Stimulated activated CD4-positive, alpha-beta T cell treated with anti-CD3 and anti-CD28 coated beads, Interleukin-15, amount 100 ng/mL, for 1 hour (primary cell): ENCODE measurements around the gene KRAS.
"Not testable (repeated sequence)": the region's sequence is repeated elsewhere in the genome, so short reads cannot be mapped to it uniquely, and the experiment has no call there.

ENCODE experiments used
- DNase-seq, 2 donors: peaks; one replicate each; pipeline ENCODE4 v3.0.0-alpha.2; 2020; ENCODE audit warnings: low read depth in 1 of 2, low spot score in 1 of 2

Gene KRAS

GRCh38 chr12:25250744-25251730 is at the start of gene KRAS:
Gene KRAS, minus strand, starts transcription at chr12:25250929.
- DNase-seq: peak; percentile 79 to 83

- DNase-seq: no peak
These were observed 45.7 kb upstream of the KRAS start for GRCh38 chr12:25296381-25296780.

- DNase-seq: no peak
These were observed 44.6 kb upstream of the KRAS start for GRCh38 chr12:25295361-25295760.

- DNase-seq: no peak
These were observed 42.9 kb upstream of the KRAS start for GRCh38 chr12:25293653-25294052.

GRCh38 chr12:25292810-25293221 is 42.1 kb upstream of the KRAS start:
- DNase-seq: not testable (repeated sequence)

GRCh38 chr12:25287610-25288009 is 36.9 kb upstream of the KRAS start:
- no peak for DNase-seq

- no peak for DNase-seq
These were observed 36.1 kb upstream of the KRAS start for GRCh38 chr12:25286837-25287236.

GRCh38 chr12:25284024-25284423 is 33.3 kb upstream of the KRAS start:
- DNase-seq: no peak

- no peak for DNase-seq
These were observed 32.3 kb upstream of the KRAS start for GRCh38 chr12:25283006-25283405.

GRCh38 chr12:25280082-25280481 is 29.4 kb upstream of the KRAS start:
- DNase-seq: no peak

- no peak for DNase-seq
These were observed 27.5 kb upstream of the KRAS start for GRCh38 chr12:25278269-25278668.

GRCh38 chr12:25276199-25276937 is 25.6 kb upstream of the KRAS start:
- peak; percentile 5 to 42 for DNase-seq

GRCh38 chr12:25271486-25272098 is 20.9 kb upstream of the KRAS start:
- no peak for DNase-seq

GRCh38 chr12:25269701-25270100 is 19.0 kb upstream of the KRAS start:
- no peak for DNase-seq

GRCh38 chr12:25266497-25266896 is 15.8 kb upstream of the KRAS start:
- DNase-seq: no peak

GRCh38 chr12:25264862-25265261 is 14.1 kb upstream of the KRAS start:
- no peak for DNase-seq

GRCh38 chr12:25264114-25264513 is 13.4 kb upstream of the KRAS start:
- no peak for DNase-seq

GRCh38 chr12:25263594-25263993 is 12.9 kb upstream of the KRAS start:
- DNase-seq: no peak

- no peak for DNase-seq
These were observed 11.8 kb upstream of the KRAS start for GRCh38 chr12:25262389-25263074.

GRCh38 chr12:25257590-25258324 is 7.0 kb upstream of the KRAS start:
- DNase-seq: no peak
